Inferior parietal cortex (tissue), 1 donor: ENCODE data around the gene TTC23.

Experiments
- DNase-seq: peaks from one replicate; pipeline ENCODE4 v3.0.0-alpha.2; 2016; ENCODE audit errors: extremely low spot score

Gene TTC23

DNA sequence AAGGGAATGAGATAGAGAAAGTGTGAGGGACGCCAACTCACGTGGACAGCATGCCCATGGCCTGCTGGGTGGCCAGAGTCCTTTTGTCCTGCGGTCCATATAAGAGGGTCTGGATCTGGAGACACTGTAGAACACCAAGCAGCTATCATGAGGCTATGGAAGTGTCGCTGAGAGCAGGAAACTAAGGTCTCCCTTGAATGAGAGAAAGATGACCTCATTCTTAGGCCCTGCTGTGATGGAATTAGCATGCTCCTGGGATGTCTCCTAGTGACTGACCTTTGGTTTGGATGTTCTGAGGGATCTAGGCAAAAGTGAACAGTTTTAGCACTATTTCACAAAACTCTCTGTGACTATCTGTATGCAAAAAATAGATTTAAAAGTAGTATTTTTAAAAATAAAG, 110.1 kb downstream of the TTC23 start:
- no peak for DNase-seq

GRCh38 chr15:99138491-99138982, 110.8 kb downstream of the TTC23 start:
- no peak for DNase-seq

DNA sequence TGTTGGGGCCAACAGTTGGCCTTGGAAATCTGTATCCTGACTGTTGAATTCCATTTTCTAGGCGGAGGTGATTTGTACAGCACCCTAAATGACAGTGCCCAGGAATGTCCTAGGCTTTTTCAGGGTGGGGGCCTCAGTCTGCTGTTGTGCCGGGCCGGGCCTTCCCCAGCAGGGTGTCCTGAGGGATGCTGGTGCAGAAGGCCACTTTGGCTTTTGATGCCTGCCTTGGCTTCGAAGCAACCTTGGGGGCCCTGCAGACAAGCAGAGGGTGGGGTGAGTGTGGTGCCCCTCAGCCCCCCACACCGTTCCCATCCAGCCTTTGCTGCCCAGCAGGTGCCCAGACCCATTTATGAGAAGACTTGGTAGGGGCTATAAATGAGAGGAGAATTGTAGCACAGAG, 111.5 kb downstream of the TTC23 start:
- DNase-seq: no peak

- no peak for DNase-seq
These were observed 112.3 kb downstream of the TTC23 start for GRCh38 chr15:99137111-99137546.

DNA sequence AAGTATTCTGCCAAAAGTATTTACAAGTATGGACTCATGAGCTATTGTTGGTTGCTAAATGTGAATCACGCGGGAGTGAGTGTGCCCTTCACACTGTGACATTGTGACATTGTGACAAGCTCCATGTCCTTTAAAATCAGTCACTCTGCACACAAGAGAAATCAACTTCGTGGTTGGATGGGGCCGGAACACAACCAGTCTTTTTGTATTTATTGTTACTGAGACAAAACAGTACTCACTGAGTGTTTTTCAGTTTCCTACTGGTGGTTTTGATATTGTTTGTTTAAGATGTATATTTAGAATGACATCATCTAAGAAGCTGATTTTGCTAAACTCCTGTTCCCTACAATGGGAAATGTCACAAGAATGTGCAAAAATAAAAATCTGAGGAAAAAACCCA, 114.2 kb downstream of the TTC23 start:
- no peak for DNase-seq

- no peak for DNase-seq
These were observed 115.0 kb downstream of the TTC23 start for GRCh38 chr15:99134317-99134821.

GRCh38 chr15:99132634-99133287, 116.6 kb downstream of the TTC23 start:
- no peak for DNase-seq

DNA sequence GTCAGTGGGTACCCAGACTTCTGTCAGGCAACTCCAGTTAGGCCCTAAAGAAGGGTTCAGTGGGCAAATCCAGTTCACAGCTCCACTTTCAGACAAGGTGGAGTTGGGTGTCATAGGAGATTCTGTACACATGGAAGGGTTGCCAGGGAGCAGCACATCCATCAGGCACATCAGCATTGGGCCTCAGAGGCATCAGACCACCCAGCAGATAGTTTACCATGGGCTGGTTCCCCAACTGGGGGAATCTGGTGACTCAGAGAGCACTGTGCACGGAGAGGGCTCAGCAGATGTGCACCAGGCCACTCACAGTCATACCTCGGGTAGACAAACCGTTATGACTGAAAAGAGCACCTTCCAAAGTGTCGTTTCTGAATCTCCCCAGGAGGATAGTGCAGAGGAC, 117.3 kb downstream of the TTC23 start:
- DNase-seq: no peak

DNA sequence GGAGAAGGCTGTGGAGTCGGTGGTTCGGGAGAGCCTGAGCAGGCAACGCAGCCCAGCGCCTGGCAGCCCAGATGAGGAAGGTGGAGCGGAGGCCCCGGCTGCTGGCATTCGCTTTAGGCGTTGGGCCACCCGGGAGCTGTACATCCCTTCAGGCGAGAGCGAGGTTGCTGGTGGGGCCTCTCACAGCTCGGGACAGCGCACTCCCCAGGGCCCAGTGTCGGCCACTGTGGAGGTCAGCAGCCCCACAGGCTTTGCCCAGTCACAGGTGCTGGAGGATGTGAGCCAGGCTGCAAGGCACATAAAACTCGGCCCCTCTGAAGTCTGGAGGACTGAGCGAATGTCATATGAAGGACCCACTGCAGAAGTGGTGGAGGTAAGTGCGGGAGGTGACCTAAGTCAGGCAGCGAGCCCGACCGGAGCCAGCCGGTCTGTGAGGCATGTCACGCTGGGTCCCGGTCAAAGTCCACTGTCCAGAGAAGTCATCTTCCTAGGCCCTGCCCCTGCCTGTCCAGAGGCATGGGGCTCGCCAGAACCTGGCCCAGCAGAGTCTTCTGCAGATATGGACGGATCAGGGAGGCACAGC, 117.8 kb downstream of the TTC23 start:
- DNase-seq: no peak

DNA sequence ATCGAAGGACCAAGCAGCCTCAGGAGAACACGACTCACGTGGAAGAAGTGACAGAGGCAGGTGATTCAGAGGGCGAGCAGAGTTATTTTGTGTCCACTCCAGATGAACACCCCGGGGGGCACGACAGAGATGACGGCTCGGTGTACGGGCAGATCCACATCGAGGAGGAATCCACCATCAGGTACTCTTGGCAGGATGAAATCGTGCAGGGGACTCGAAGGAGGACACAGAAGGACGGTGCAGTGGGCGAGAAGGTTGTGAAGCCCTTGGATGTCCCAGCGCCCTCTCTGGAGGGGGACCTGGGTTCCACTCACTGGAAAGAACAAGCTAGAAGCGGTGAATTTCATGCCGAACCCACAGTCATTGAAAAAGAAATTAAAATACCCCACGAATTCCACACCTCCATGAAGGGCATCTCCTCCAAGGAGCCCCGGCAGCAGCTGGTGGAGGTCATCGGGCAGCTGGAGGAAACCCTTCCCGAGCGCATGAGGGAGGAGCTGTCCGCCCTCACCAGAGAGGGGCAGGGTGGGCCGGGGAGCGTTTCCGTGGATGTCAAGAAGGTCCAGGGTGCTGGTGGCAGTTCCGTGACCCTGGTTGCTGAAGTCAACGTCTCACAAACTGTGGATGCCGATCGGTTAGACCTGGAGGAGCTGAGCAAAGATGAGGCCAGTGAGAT, 118.5 kb downstream of the TTC23 start:
- no peak for DNase-seq

DNA sequence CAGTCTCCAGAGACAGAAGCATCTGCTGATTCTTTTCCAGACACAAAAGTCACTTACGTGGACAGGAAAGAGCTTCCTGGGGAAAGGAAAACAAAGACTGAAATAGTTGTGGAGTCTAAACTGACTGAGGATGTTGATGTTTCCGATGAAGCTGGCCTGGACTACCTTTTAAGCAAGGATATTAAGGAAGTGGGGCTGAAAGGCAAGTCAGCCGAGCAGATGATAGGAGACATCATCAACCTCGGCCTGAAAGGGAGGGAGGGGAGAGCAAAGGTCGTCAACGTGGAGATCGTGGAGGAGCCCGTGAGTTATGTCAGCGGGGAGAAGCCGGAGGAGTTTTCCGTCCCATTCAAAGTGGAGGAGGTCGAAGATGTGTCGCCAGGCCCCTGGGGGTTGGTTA, 119.1 kb downstream of the TTC23 start:
- DNase-seq: no peak

DNA sequence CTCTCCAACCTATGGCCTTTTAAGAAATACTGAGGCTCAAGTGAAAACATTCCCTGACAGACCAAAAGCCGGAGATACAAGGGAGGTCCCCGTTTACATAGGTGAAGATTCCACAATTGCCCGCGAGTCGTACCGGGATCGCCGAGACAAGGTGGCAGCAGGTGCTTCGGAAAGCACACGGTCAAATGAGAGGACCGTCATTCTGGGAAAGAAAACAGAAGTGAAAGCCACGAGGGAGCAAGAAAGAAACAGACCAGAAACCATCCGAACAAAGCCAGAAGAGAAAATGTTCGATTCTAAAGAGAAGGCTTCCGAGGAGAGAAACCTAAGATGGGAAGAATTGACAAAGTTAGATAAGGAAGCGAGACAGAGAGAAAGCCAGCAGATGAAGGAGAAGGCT, 119.7 kb downstream of the TTC23 start:
- no peak for DNase-seq

- no peak for DNase-seq
These were observed 121.0 kb downstream of the TTC23 start for GRCh38 chr15:99128411-99128810.

- no peak for DNase-seq
These were observed 121.6 kb downstream of the TTC23 start for GRCh38 chr15:99127773-99128172.

GRCh38 chr15:99126930-99127329, 122.5 kb downstream of the TTC23 start:
- DNase-seq: no peak

DNA sequence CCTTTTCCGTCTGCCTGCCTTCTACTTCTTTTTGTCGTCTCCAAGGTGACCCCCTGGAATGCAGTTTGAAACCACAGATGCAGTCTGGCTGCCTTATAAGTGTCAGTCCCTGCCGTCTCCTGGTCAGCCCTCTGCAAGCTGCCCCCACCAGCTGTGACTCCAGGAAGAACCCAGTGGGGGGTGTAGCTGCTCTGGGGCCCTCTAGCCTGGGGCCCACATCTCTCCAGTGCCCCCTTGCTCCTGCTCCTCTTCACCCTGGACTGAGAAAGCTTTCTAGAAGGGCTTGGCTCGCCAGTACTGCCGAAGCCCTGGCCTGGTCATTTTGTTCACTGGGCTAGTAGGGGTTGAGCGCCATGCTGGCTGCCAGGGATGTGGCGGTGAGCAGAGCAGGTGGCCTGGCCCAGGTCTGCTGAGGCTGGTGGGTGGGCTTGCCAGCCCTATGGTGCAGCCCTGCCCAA, 123.2 kb downstream of the TTC23 start:
- DNase-seq: no peak

- no peak for DNase-seq
These were observed 124.1 kb downstream of the TTC23 start for GRCh38 chr15:99125061-99125891.

DNA sequence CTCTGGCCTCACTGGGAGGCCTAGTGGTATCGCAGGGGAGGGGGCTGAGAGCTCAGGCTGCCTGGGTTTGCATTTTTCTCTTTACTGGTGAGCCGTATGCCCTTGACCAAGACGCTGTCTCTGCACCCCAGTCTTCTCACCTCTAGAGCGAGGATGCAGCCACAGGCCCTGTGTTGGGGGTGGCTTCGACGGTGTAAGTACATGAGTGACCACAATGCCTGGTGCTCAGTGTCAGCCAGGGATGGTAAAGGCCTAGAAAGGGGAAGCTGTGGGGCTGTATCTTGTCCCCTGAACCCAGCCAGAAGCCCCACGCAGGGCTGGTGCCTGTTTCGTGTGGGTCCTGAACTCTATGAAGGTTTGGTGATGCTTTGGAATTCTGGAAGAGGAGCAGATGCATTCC, 124.7 kb downstream of the TTC23 start:
- DNase-seq: no peak

- peak; percentile 77 for DNase-seq
These were observed 125.5 kb downstream of the TTC23 start for GRCh38 chr15:99123713-99124451.

DNA sequence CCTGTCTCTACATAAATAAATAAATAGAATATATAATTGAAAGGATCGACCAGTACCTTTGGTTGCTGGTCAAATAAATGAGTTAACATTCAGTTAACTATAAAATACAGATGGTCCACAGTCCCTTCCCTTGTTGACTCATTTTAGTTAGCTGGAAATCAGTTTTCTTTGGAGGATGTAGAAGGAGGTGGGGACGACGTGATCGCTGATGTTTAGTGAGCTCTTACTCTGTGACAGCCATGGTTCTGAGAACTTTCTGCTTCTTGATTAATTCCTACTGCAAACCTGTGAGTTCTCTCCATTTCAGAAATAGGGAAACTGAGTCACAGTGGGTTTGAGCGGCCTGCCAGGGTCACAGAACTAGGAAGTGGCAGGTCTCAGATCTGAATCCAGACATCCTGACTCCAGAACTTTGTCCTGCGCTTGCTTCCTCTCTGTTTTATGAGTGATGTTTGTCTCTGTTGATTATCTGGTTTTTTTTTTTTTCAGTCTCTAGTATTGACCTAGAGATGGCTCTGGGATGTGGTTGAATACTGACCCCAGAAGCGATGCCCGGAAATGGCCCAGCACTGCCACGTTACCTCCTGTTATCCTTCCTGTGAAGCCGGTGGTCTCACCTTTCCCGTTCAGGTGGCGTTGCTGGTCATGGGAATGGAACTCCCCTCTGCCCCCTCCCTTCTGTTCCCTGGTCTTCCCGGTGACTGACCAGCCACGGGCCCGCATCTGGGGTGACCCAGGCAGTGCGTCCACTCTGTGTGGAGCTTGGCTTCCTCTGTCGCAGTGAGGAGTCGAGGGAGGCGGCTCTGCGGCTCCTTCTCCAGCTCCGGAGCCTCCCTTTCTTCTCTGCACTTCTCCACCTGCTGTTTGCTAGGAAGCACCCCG, 126.3 kb downstream of the TTC23 start:
- no peak for DNase-seq
